Bronchial epithelial cell (primary cell): ENCODE results near the gene ARMCX5. TPM values are rescaled to one million over a fixed set of nuclear protein-coding genes. Genes with fewer than 3 reads are reported as not detected.

ENCODE experiments used
- DNase-seq: peaks from one replicate; pipeline ENCODE4 v3.0.0-alpha.2; 2010; ENCODE audit warnings: low read depth
- FAIRE-seq: peaks from 2 replicates; lab custom pipeline; 2011; peaks lifted over from hg19 to GRCh38; lab: Jason Lieb, UNC
- H3K27me3 ChIP-seq: 2 replicates; pipeline ENCODE4 v1.5.1; 2011; ENCODE audit warnings: low read length; ENCODE audit not compliant: control insufficient read depth, insufficient read depth
- H3K36me3 ChIP-seq: 2 replicates; pipeline ENCODE4 v1.5.1; 2011; ENCODE audit warnings: low read length; ENCODE audit not compliant: control insufficient read depth, insufficient read depth
- H3K4me3 ChIP-seq: 2 replicates; pipeline ENCODE4 v1.5.1; 2011; ENCODE audit warnings: mild to moderate bottlenecking, low read depth, low read length, control low read depth
- total RNA-seq: library from RNA; depleted of rRNA; stranded (reverse); fragments of >200 nt; gene quantifications from 2 replicates; pipeline ENCODE4 v1.2.1, GENCODE V29; 2014
- TF ChIP-seq, protein P1 (sequence below): IDR thresholded peaks from 2 replicates; pipeline ENCODE4 v1.5.1; 2011; ENCODE audit warnings: mild to moderate bottlenecking, moderate library complexity, low read length, control low read depth, inconsistent platforms; ENCODE audit not compliant: insufficient read depth, severe bottlenecking

The ARMCX5 gene
- 17.4 and 20.2 TPM in 2 replicates for total RNA-seq

DNA sequence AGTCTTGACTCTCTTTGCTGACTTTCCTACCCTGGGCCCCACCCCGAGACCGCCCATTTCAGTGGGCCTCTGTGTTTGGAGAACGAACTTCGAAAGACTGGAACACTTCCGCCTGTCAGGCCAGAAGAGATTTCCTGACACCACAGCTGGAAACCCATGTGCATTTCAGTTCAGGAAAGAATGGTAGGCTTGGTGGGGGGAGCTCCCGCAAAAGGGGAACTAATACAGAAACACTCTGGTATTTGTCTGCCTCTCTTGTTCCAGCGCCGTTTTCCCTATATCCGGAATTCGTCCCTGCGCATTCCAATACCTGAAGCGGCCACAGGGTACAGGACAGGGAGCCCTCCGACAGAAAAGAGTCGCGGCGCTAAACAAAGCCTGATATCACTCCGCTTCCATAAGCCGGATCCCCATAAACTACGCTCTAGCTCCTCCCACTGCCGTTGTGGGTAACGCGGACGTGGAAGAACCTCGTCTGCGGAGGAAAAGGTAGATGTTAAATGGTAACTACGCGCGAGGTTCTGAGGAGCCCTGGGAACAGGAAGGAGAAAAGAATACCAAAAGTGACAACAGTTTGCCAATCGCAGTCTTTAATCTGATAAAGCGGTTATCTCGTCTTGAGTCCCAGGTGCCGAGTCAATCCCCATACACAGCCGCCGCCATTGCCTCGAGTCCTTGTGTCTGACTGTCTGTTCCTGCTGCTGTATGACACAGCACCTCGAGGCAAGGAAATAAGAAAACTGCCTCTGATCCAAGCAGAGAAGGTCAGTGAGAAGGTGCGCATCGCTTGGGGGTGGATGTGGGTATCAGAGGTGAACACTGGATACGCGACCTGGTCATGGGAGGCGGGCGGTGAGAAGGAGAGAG is at the start of gene ARMCX5:
ARMCX5 (plus strand) TSS at position 432 of the 867 bp plus-strand sequence. CDS start 2,627 bp downstream, outside the sequence.
- no peaks in the 10 kb centered on the region for H3K27me3 ChIP-seq
- TF ChIP-seq, protein P1, sequence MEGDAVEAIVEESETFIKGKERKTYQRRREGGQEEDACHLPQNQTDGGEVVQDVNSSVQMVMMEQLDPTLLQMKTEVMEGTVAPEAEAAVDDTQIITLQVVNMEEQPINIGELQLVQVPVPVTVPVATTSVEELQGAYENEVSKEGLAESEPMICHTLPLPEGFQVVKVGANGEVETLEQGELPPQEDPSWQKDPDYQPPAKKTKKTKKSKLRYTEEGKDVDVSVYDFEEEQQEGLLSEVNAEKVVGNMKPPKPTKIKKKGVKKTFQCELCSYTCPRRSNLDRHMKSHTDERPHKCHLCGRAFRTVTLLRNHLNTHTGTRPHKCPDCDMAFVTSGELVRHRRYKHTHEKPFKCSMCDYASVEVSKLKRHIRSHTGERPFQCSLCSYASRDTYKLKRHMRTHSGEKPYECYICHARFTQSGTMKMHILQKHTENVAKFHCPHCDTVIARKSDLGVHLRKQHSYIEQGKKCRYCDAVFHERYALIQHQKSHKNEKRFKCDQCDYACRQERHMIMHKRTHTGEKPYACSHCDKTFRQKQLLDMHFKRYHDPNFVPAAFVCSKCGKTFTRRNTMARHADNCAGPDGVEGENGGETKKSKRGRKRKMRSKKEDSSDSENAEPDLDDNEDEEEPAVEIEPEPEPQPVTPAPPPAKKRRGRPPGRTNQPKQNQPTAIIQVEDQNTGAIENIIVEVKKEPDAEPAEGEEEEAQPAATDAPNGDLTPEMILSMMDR = peak; percentile 6
- H3K36me3 ChIP-seq = peaks cover 5% of the 10 kb centered on the region
- peak within 1 kb of the TSS; percentile 62 for H3K4me3 ChIP-seq
- DNase-seq = peak; percentile 78
- FAIRE-seq = no peak

DNA sequence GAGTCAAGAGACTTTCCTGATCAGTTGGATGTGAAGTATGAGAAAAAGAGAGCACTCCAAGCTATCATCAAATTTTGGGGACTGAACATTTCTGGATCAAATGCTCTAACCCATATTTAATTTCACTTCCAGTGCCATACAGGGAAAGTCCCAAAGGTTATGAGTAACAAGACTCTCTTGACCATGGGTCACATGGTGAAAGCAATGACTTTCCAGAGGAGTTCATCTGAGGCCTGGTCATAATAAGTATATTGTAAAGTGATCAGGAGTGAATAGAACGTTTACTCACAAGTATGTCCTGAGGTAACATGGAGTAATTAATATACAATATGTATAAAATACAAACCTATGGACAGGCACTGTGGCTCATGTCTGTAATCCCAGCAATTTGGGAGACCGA is 40.7 kb upstream of the ARMCX5 start:
- DNase-seq (no peak), FAIRE-seq (no peak)
- Histone ChIP-seq H3K27me3 (no peaks in the 10 kb centered on the region), H3K4me3 (no peak overlapping the region), H3K36me3 (no peaks in the 10 kb centered on the region)
- TF ChIP-seq, protein P1 = no peak

DNA sequence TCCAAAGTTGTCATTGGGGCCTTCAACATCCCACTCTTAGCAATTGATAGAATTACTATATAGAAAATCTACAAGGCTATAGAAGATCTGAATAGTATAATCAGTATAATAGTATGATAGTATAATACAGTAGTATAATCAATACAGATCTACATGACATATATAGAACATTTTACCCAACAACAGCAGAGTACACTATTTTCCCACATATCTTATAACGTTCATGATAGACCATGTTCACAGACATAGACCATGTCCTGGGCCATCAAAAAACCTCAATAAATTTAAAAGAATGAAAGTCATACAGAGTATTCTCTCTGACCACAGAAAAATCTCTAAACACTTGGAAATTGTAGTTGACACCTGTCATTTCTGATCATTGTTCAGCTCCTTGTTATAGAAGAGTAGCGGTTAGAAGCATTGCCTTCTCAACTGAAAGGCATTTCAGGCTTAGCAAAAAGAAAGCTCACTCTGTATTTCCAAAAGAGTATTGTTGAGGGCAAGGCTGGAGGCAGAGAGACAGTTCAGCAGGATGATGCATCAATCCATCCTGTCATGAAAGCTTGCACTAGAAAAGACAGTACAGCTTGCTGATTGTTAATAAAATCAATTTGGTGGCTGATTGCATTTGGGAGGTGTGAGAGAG is 38.8 kb upstream of the ARMCX5 start:
- no peak overlapping the region for H3K4me3 ChIP-seq
- no peak for FAIRE-seq
- H3K36me3 ChIP-seq = no peaks in the 10 kb centered on the region
- H3K27me3 ChIP-seq = no peaks in the 10 kb centered on the region
- DNase-seq = no peak
- TF ChIP-seq, protein P1 = no peak

DNA sequence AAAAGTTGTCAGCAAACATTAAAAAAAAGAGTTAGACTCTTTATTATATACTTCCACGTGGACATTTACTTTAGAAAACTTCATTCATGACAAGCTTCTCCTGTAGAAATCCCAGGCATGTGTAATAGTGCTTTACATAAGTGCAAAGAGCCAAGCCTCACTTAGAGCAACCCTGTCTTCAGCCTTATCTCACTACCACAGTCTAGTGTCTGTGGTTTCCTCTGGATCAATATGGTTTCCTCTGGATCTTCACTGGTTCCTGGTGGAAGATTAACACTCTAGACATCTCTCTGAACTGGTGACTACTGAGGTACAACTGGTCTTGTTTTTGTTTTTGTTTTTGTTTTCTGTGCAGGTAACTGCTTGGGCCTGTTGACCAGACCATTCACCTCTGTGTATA is 18.4 kb upstream of the ARMCX5 start:
- Histone ChIP-seq H3K36me3 (no peaks in the 10 kb centered on the region), H3K27me3 (no peaks in the 10 kb centered on the region), H3K4me3 (no peak overlapping the region)
- DNase-seq (no peak), FAIRE-seq (no peak)
- TF ChIP-seq, protein P1 = no peak

DNA sequence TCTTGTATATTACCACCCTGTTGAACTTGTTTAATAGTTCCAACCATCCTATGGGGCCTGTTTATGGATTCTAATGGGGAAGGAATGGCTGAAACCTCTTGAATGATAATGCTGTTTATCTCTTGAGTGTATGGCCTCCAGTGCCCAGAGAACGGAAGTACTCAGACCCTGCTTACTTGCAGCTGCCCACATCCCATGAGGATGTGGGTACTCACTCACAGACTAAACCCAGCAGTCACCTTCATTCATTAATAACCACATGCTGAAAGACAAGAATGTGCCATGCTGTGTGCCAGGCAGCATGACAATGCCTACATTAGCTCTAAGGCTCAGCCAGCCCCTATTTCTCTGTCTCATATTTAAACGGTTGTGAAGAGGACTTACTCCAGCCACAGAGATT is 5.9 kb upstream of the ARMCX5 start:
- no peak for FAIRE-seq
- Histone ChIP-seq H3K4me3 (no peak overlapping the region), H3K27me3 (no peaks in the 10 kb centered on the region), H3K36me3 (no peaks in the 10 kb centered on the region)
- TF ChIP-seq, protein P1 = no peak
- DNase-seq = no peak
